Thymus (tissue), 11 donors: ENCODE results near the gene CYP4F22. TPM values are rescaled to one million over a fixed set of nuclear protein-coding genes. Genes with fewer than 3 reads are reported as not detected.

ENCODE experiments used
- DNase-seq, 9 donors: peaks; one replicate each; pipeline ENCODE4 v3.0.0-alpha.2; 2013; ENCODE audit warnings: low spot score in 9 of 9, low read depth in 6 of 9, missing footprints in 1 of 9
- H3K27ac ChIP-seq, 2 donors: one replicate each; pipeline ENCODE4 v1.5.1; 2013; ENCODE audit warnings: control low read depth in 1 of 2, low read depth in 1 of 2, low read length in 1 of 2, mild to moderate bottlenecking in 1 of 2, moderate library complexity in 1 of 2
- H3K27me3 ChIP-seq, 2 donors: one replicate each; pipeline ENCODE4 v1.5.1; 2013; ENCODE audit warnings: low read length in 1 of 2; ENCODE audit not compliant: control insufficient read depth in 2 of 2, insufficient read depth in 1 of 2
- H3K36me3 ChIP-seq, 2 donors: one replicate each; pipeline ENCODE4 v1.5.1; 2013; ENCODE audit warnings: low read length in 1 of 2, mild to moderate bottlenecking in 1 of 2, moderate library complexity in 1 of 2; ENCODE audit not compliant: control insufficient read depth in 2 of 2, insufficient read depth in 2 of 2
- H3K4me1 ChIP-seq, 2 donors: one replicate each; pipeline ENCODE4 v1.5.1; 2013; ENCODE audit warnings: low read length in 2 of 2; ENCODE audit not compliant: control insufficient read depth in 2 of 2, insufficient read depth in 2 of 2
- H3K4me3 ChIP-seq, 2 donors: one replicate each; pipeline ENCODE4 v1.5.1; 2013; ENCODE audit warnings: low read length in 2 of 2, control low read depth in 1 of 2, mild to moderate bottlenecking in 1 of 2
- H3K9me3 ChIP-seq, 2 donors: one replicate each; pipeline ENCODE4 v1.5.1; 2013; ENCODE audit warnings: low read length in 1 of 2, mild to moderate bottlenecking in 1 of 2; ENCODE audit not compliant: control insufficient read depth in 2 of 2, insufficient read depth in 1 of 2
- WGBS: extraction: QIAGEN DNeasy Blood & Tissue Kit; methylation state at CpG from one replicate; pipeline ENCODE4 v1.1.7; 2013; 5-methylcytosine and 5-hydroxymethylcytosine counted together
- polyA plus RNA-seq: library from polyadenylated mRNA; stranded (reverse); fragments of 200-250 nt; gene quantifications from one replicate; pipeline ENCODE4 v1.2.3, GENCODE V29; 2013
- total RNA-seq: library from RNA; stranded (reverse); fragments of 120-200 nt; gene quantifications from one replicate; pipeline ENCODE4 v1.2.4, GENCODE V29; 2013
- donor health status: healthy.

The CYP4F22 gene
- total and polyA plus RNA-seq, 2 donors, result 0.09 to 0.64 TPM

- no peak for DNase-seq
- Histone ChIP-seq H3K9me3 (no peaks in the 10 kb centered on the region), H3K27me3 (peaks cover 0 to 22% of the 10 kb centered on the region in 2 donors), H3K4me1 (peaks cover 5 to 10% of the 10 kb centered on the region in 2 donors), H3K36me3 (no peaks in the 10 kb centered on the region), H3K27ac (no peak overlapping the region), H3K4me3 (no peak overlapping the region)
- 2% methylated on average over 7 of the region's 7 CpGs for WGBS
Observed at GRCh38 chr19:15556634-15557181, 48.4 kb downstream of the CYP4F22 start.

GRCh38 chr19:15557223-15557622 is 48.9 kb downstream of the CYP4F22 start:
- 91% methylated on average over 4 of the region's 4 CpGs for WGBS
- Histone ChIP-seq H3K27me3 (peaks cover 0 to 19% of the 10 kb centered on the region in 2 donors), H3K4me1 (peaks cover 5 to 10% of the 10 kb centered on the region in 2 donors), H3K4me3 (no peak overlapping the region), H3K27ac (no peak overlapping the region), H3K36me3 (no peaks in the 10 kb centered on the region), H3K9me3 (no peaks in the 10 kb centered on the region)
- no peak for DNase-seq

- Histone ChIP-seq H3K9me3 (no peaks in the 10 kb centered on the region), H3K27ac (no peak overlapping the region), H3K36me3 (no peaks in the 10 kb centered on the region), H3K27me3 (peaks cover 0 to 17% of the 10 kb centered on the region in 2 donors), H3K4me3 (no peak overlapping the region), H3K4me1 (no peaks in the 10 kb centered on the region)
- WGBS, result 98% methylated on average over 4 of the region's 4 CpGs
- no peak for DNase-seq
Observed at GRCh38 chr19:15562145-15562544, 53.8 kb downstream of the CYP4F22 start.

GRCh38 chr19:15562861-15563260 is 54.5 kb downstream of the CYP4F22 start:
- Histone ChIP-seq H3K27ac (no peak overlapping the region), H3K36me3 (no peaks in the 10 kb centered on the region), H3K4me3 (no peak overlapping the region), H3K27me3 (peaks cover 0 to 15% of the 10 kb centered on the region in 2 donors), H3K4me1 (no peaks in the 10 kb centered on the region), H3K9me3 (no peaks in the 10 kb centered on the region)
- DNase-seq, result no peak
- WGBS, result 76% methylated on average over 3 of the region's 3 CpGs

- Histone ChIP-seq H3K27ac (no peak overlapping the region), H3K4me1 (no peaks in the 10 kb centered on the region), H3K27me3 (peaks cover 0 to 15% of the 10 kb centered on the region in 2 donors), H3K9me3 (no peaks in the 10 kb centered on the region), H3K36me3 (no peaks in the 10 kb centered on the region), H3K4me3 (no peak overlapping the region)
- WGBS, result 29% methylated on average over 3 of the region's 3 CpGs
- no peak for DNase-seq
Observed at GRCh38 chr19:15563325-15563794, 55.0 kb downstream of the CYP4F22 start.

- DNase-seq, result no peak
Observed at GRCh38 chr19:15563931-15564330, 55.6 kb downstream of the CYP4F22 start.

GRCh38 chr19:15564534-15565168 is 56.3 kb downstream of the CYP4F22 start:
- H3K9me3 ChIP-seq, result no peaks in the 10 kb centered on the region
- H3K27me3 ChIP-seq, result peaks cover 0 to 15% of the 10 kb centered on the region in 2 donors
- no peak overlapping the region for H3K4me3 ChIP-seq
- H3K36me3 ChIP-seq, result no peaks in the 10 kb centered on the region
- DNase-seq, result no peak
- WGBS, result 86% methylated on average over 7 of the region's 7 CpGs
- no peaks in the 10 kb centered on the region for H3K4me1 ChIP-seq
- no peak overlapping the region for H3K27ac ChIP-seq

More at GRCh38 chr19:15563931-15564330, 55.6 kb downstream of the CYP4F22 start:
- 89% methylated on average over 14 of the region's 14 CpGs for WGBS
- Histone ChIP-seq H3K4me3 (no peak overlapping the region), H3K27ac (no peak overlapping the region), H3K36me3 (no peaks in the 10 kb centered on the region), H3K9me3 (no peaks in the 10 kb centered on the region), H3K27me3 (peaks cover 0 to 15% of the 10 kb centered on the region in 2 donors), H3K4me1 (no peaks in the 10 kb centered on the region)

- no peaks in the 10 kb centered on the region for H3K36me3 ChIP-seq
- 90% methylated on average over 3 of the region's 3 CpGs for WGBS
Observed at GRCh38 chr19:15570420-15570819, 62.1 kb downstream of the CYP4F22 start.

GRCh38 chr19:15575406-15575805 is 67.1 kb downstream of the CYP4F22 start:
- H3K27me3 ChIP-seq, result no peaks in the 10 kb centered on the region
- WGBS, result 82% methylated on average over 6 of the region's 6 CpGs
- H3K27ac ChIP-seq, result no peak overlapping the region
- H3K9me3 ChIP-seq, result no peaks in the 10 kb centered on the region
- DNase-seq, result no peak
- H3K4me1 ChIP-seq, result no peaks in the 10 kb centered on the region
- H3K4me3 ChIP-seq, result no peak overlapping the region
- no peaks in the 10 kb centered on the region for H3K36me3 ChIP-seq

More at GRCh38 chr19:15570420-15570819, 62.1 kb downstream of the CYP4F22 start:
- Histone ChIP-seq H3K27ac (no peak overlapping the region), H3K9me3 (no peaks in the 10 kb centered on the region), H3K4me1 (no peaks in the 10 kb centered on the region), H3K4me3 (no peak overlapping the region), H3K27me3 (no peaks in the 10 kb centered on the region)
- no peak for DNase-seq
